Nephron progenitor cell (in vitro differentiated cells): Measurements from ENCODE around the gene GOSR2.
A peak's percentile ranks its signal among the peaks of the same experiment; 100 is the strongest.

ENCODE experiments used
- DNase-seq: peaks from one replicate; pipeline ENCODE4 v3.0.0; 2021
- H3K27ac Mint-ChIP-seq: 2 replicates; pipeline ENCODE4 v1.8.0; 2021; ENCODE audit warnings: mild to moderate bottlenecking, moderate library complexity, mixed read lengths
- H3K27me3 Mint-ChIP-seq: 2 replicates; pipeline ENCODE4 v1.8.0; 2021; ENCODE audit warnings: mild to moderate bottlenecking, low read depth, mixed read lengths; ENCODE audit not compliant: poor library complexity
- H3K36me3 Mint-ChIP-seq: 2 replicates; pipeline ENCODE4 v1.8.0; 2021; ENCODE audit warnings: low read depth, mixed read lengths
- H3K4me1 Mint-ChIP-seq: 2 replicates; pipeline ENCODE4 v1.8.0; 2021; ENCODE audit warnings: mixed read lengths
- H3K4me3 Mint-ChIP-seq: 2 replicates; pipeline ENCODE4 v1.8.0; 2021; ENCODE audit warnings: mild to moderate bottlenecking, moderate library complexity, mixed read lengths
- H3K9me3 Mint-ChIP-seq: 2 replicates; pipeline ENCODE4 v1.8.0; 2021; ENCODE audit warnings: mild to moderate bottlenecking, moderate library complexity, mixed read lengths
- TF ChIP-seq, protein P1 (sequence below): fragments of 200-600 bp; sonication (generic); IDR thresholded peaks from 2 replicates; pipeline ENCODE4 v1.5.0; 2021; ENCODE audit warnings: antibody characterized with exemption

GOSR2 gene

GRCh38 chr17:46925185-46925868 is 2.4 kb downstream of the GOSR2 start:
- Mint-ChIP-seq H3K9me3 (no peaks in the 10 kb centered on the region), H3K4me1 (peaks cover 29% of the 10 kb centered on the region), H3K27me3 (peaks cover 7% of the 10 kb centered on the region), H3K36me3 (peaks cover 3% of the 10 kb centered on the region), H3K27ac (no peak overlapping the region), H3K4me3 (peak overlapping the region; percentile 42)
- DNase-seq = no peak
- TF ChIP-seq, protein P1, sequence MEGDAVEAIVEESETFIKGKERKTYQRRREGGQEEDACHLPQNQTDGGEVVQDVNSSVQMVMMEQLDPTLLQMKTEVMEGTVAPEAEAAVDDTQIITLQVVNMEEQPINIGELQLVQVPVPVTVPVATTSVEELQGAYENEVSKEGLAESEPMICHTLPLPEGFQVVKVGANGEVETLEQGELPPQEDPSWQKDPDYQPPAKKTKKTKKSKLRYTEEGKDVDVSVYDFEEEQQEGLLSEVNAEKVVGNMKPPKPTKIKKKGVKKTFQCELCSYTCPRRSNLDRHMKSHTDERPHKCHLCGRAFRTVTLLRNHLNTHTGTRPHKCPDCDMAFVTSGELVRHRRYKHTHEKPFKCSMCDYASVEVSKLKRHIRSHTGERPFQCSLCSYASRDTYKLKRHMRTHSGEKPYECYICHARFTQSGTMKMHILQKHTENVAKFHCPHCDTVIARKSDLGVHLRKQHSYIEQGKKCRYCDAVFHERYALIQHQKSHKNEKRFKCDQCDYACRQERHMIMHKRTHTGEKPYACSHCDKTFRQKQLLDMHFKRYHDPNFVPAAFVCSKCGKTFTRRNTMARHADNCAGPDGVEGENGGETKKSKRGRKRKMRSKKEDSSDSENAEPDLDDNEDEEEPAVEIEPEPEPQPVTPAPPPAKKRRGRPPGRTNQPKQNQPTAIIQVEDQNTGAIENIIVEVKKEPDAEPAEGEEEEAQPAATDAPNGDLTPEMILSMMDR = no peak

DNA sequence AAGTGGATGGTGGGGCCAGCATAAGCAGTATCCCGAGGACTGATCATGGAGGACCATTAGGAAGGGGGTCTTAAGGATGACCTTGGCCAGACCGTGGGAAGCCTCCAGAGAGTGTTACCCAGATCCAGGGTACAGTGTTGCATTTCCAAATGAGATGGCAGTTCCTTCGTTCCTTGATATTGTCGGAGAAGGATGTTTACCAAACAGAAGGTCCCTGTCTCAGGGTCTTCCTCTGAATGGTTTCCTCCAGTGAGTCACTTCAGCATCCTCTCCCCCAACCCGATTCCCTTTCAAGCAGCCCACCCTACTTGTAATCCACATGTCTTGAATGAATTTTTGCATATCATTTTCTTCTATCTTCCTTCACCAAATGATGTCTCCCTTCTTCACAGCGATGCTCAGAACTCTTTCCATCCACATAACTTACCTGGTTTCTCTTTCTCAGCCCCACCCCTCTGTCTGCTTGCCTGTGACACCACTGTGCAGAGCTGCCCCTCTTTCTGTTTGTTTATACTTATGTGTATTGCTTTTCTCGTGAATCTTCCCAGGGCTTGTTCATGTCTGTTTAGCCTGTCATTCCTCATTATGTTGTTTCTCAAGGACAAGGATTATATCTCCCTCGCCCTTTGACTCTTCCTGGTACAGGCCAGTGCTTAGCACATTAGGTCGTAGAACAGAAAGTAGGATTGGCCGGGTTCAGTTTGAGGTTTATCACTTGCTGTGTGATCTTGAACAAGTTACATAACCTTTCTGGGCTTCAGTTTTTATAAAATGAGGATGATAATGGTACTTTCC is 5.7 kb downstream of the GOSR2 start:
- Mint-ChIP-seq H3K4me1 (peaks cover 24% of the 10 kb centered on the region), H3K27me3 (no peaks in the 10 kb centered on the region), H3K9me3 (no peaks in the 10 kb centered on the region), H3K27ac (peak overlapping the region; percentile 64), H3K36me3 (peaks cover 28% of the 10 kb centered on the region), H3K4me3 (no peak overlapping the region)
- DNase-seq = no peak
- TF ChIP-seq, protein P1 = no peak

GRCh38 chr17:46929413-46929812 is 6.5 kb downstream of the GOSR2 start:
- peaks cover 16% of the 10 kb centered on the region for H3K4me1 Mint-ChIP-seq
- H3K27ac Mint-ChIP-seq = no peak overlapping the region
- TF ChIP-seq, protein P1 = no peak
- H3K4me3 Mint-ChIP-seq = no peak overlapping the region
- DNase-seq = no peak
- H3K9me3 Mint-ChIP-seq = no peaks in the 10 kb centered on the region
- no peaks in the 10 kb centered on the region for H3K27me3 Mint-ChIP-seq
- H3K36me3 Mint-ChIP-seq = peaks cover 34% of the 10 kb centered on the region

DNA sequence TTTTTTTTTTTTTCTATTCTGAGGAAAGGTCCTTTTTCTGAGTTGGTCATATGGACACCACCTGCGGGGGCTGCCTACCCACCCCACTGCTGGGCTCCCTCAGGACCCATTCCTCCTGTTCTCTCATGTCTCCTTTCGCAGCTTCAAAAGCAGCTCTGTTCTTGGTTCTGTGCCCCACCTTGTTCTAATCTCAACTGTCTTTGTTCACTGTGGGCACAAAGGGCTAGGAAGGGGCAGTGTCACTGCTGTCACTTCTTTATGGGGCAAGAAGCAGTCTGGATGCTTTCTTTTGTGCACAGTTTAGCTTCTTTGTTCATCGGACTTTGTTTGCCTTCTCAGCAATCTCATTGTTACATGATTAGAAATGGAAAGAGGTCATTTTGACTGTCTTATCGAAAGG is 7.1 kb downstream of the GOSR2 start:
- Mint-ChIP-seq H3K9me3 (no peaks in the 10 kb centered on the region), H3K4me1 (peaks cover 14% of the 10 kb centered on the region), H3K27me3 (no peaks in the 10 kb centered on the region), H3K4me3 (no peak overlapping the region), H3K36me3 (peaks cover 41% of the 10 kb centered on the region), H3K27ac (peak overlapping the region; percentile 89)
- TF ChIP-seq, protein P1 = no peak
- DNase-seq = no peak

DNA sequence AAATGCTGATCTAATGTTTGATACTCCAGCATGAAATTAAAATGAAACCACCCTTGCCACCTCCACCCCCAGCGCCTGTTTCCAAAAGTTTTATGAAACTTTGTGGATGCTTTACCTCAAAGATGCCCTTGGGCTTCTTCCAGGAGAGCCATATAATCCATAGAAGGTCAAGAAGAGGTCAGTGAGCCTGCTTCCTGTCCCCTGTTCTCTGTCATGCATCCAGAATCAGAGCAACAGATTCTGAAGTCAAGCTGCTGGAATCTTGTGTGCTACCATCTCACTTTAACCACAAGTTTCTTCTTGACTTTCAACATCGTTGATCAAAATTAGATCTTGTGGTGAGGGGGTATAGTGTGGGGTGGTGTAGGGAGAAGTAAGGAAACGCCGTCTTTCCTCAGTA is 8.6 kb downstream of the GOSR2 start:
- no peak overlapping the region for H3K27ac Mint-ChIP-seq
- no peak overlapping the region for H3K4me3 Mint-ChIP-seq
- H3K4me1 Mint-ChIP-seq = peaks cover 5% of the 10 kb centered on the region
- peaks cover 53% of the 10 kb centered on the region for H3K36me3 Mint-ChIP-seq
- TF ChIP-seq, protein P1 = no peak
- no peak for DNase-seq
- no peaks in the 10 kb centered on the region for H3K27me3 Mint-ChIP-seq
- H3K9me3 Mint-ChIP-seq = no peaks in the 10 kb centered on the region
